Forelimb muscle (tissue), 1 donor: Measurements from ENCODE around the gene CTNNBL1. TPM values are rescaled to one million over a fixed set of nuclear protein-coding genes. Genes with fewer than 3 reads are reported as not detected.
"Not testable (repeated sequence)": the region's sequence is repeated elsewhere in the genome, so short reads cannot be mapped to it uniquely, and the experiment has no call there.

Experiments
- DNase-seq: peaks from one replicate; pipeline ENCODE4 v3.0.0-alpha.2; 2013; ENCODE audit warnings: low read depth
- polyA plus RNA-seq: library from polyadenylated mRNA; unstranded; fragments of 120-200 nt; gene quantifications from one replicate; pipeline ENCODE4 v1.2.1, GENCODE V29; 2013; ENCODE audit not compliant: insufficient read length

Gene CTNNBL1
- polyA plus RNA-seq, 1 donor: 26.3 TPM

GRCh38 chr20:37677969-37678861 is 15.6 kb upstream of the CTNNBL1 start:
- no peak for DNase-seq

- not testable (repeated sequence) for DNase-seq
Observed at GRCh38 chr20:37679751-37680150, 14.1 kb upstream of the CTNNBL1 start.

GRCh38 chr20:37680420-37680819 is 13.4 kb upstream of the CTNNBL1 start:
- no peak for DNase-seq

- DNase-seq: no peak
Observed at GRCh38 chr20:37681384-37682112, 12.3 kb upstream of the CTNNBL1 start.

GRCh38 chr20:37683146-37683545 is 10.7 kb upstream of the CTNNBL1 start:
- not testable (repeated sequence) for DNase-seq

GRCh38 chr20:37686762-37687477 is 6.9 kb upstream of the CTNNBL1 start:
- DNase-seq: no peak

- DNase-seq: no peak
Observed at GRCh38 chr20:37687478-37687805, 6.4 kb upstream of the CTNNBL1 start.

GRCh38 chr20:37688093-37688492 is 5.7 kb upstream of the CTNNBL1 start:
- no peak for DNase-seq

GRCh38 chr20:37690626-37691369 is 3.0 kb upstream of the CTNNBL1 start:
- DNase-seq: no peak

GRCh38 chr20:37692459-37693166 is 1.2 kb upstream of the CTNNBL1 start:
- no peak for DNase-seq

- DNase-seq: no peak
Observed at GRCh38 chr20:37693242-37693634, 592 bp upstream of the CTNNBL1 start.

GRCh38 chr20:37695684-37696342 is 2.0 kb downstream of the CTNNBL1 start:
- no peak for DNase-seq

- no peak for DNase-seq
Observed at GRCh38 chr20:37697314-37697713, 3.5 kb downstream of the CTNNBL1 start.

- no peak for DNase-seq
Observed at GRCh38 chr20:37699202-37699601, 5.4 kb downstream of the CTNNBL1 start.

GRCh38 chr20:37700301-37700700 is 6.5 kb downstream of the CTNNBL1 start:
- DNase-seq: no peak

GRCh38 chr20:37701676-37702075 is 7.8 kb downstream of the CTNNBL1 start:
- not testable (repeated sequence) for DNase-seq

GRCh38 chr20:37702403-37703034 is 8.7 kb downstream of the CTNNBL1 start:
- DNase-seq: no peak

GRCh38 chr20:37703035-37703845 is 9.4 kb downstream of the CTNNBL1 start:
- DNase-seq: no peak

- DNase-seq: no peak
Observed at GRCh38 chr20:37704955-37705354, 11.1 kb downstream of the CTNNBL1 start.
